ENCODE measurements around the gene ALDH2. TPM values are rescaled to one million over a fixed set of nuclear protein-coding genes. Genes with fewer than 3 reads are reported as not detected.

Gene ALDH2
- total RNA-seq, 2 experiments from 2014 or later = 0.27 to 0.35 TPM

- Mint-ChIP-seq H3K36me3 (ENCODE audit: low read depth) (no peaks in the 10 kb centered on the region), H3K27me3 (no peaks in the 10 kb centered on the region), H3K27ac (no peak overlapping the region), H3K4me3 (no peak overlapping the region), H3K4me1 (no peaks in the 10 kb centered on the region), H3K9me3 (no peaks in the 10 kb centered on the region)
- CTCF ChIA-PET = no interaction called here
- no peak for DNase-seq
- POLR2A ChIA-PET = no interaction called here
These were observed 14.4 kb downstream of the ALDH2 start for GRCh38 chr12:111781085-111781658.

- Mint-ChIP-seq H3K27ac (no peak overlapping the region), H3K27me3 (no peaks in the 10 kb centered on the region), H3K9me3 (no peaks in the 10 kb centered on the region), H3K36me3 (ENCODE audit: low read depth) (no peaks in the 10 kb centered on the region), H3K4me1 (no peaks in the 10 kb centered on the region), H3K4me3 (no peak overlapping the region)
- POLR2A ChIA-PET = no interaction called here
- CTCF ChIA-PET = interaction anchor here (0.6 kb wide), 1 partner anchor 32 kb away, joined by 3 read pairs; no protein-coding TSS in a partner anchor
- no peak for DNase-seq
These were observed 16.3 kb downstream of the ALDH2 start for GRCh38 chr12:111783046-111783445.

GRCh38 chr12:111784953-111785352 is 18.2 kb downstream of the ALDH2 start:
- Mint-ChIP-seq H3K36me3 (ENCODE audit: low read depth) (no peaks in the 10 kb centered on the region), H3K27ac (no peak overlapping the region), H3K4me1 (no peaks in the 10 kb centered on the region), H3K9me3 (no peaks in the 10 kb centered on the region), H3K27me3 (no peaks in the 10 kb centered on the region), H3K4me3 (no peak overlapping the region)
- ChIA-PET POLR2A (no interaction called here), CTCF (interaction anchor here (0.6 to 1.5 kb wide), 3 partner anchors 21 to 40 kb away, joined by 3 read pairs; no protein-coding TSS in a partner anchor)
- DNase-seq = no peak

GRCh38 chr12:111785651-111786050 is 18.9 kb downstream of the ALDH2 start:
- CTCF ChIA-PET = interaction anchor here (0.9 to 1.5 kb wide), 2 partner anchors 21 to 27 kb away, joined by 3 read pairs; no protein-coding TSS in a partner anchor
- POLR2A ChIA-PET = no interaction called here
- no peaks in the 10 kb centered on the region for H3K27me3 Mint-ChIP-seq
- no peaks in the 10 kb centered on the region for H3K4me1 Mint-ChIP-seq
- H3K36me3 Mint-ChIP-seq (ENCODE audit: low read depth) = no peaks in the 10 kb centered on the region
- no peak for DNase-seq
- H3K27ac Mint-ChIP-seq = no peak overlapping the region
- H3K4me3 Mint-ChIP-seq = no peak overlapping the region
- H3K9me3 Mint-ChIP-seq = no peaks in the 10 kb centered on the region

GRCh38 chr12:111788178-111788654 is 21.5 kb downstream of the ALDH2 start:
- H3K9me3 Mint-ChIP-seq = no peaks in the 10 kb centered on the region
- H3K36me3 Mint-ChIP-seq (ENCODE audit: low read depth) = no peaks in the 10 kb centered on the region
- no peaks in the 10 kb centered on the region for H3K4me1 Mint-ChIP-seq
- ChIA-PET POLR2A (no interaction called here), CTCF (no interaction called here)
- no peak overlapping the region for H3K27ac Mint-ChIP-seq
- H3K4me3 Mint-ChIP-seq = no peak overlapping the region
- H3K27me3 Mint-ChIP-seq = no peaks in the 10 kb centered on the region
- no peak for DNase-seq

- Mint-ChIP-seq H3K27me3 (no peaks in the 10 kb centered on the region), H3K9me3 (no peaks in the 10 kb centered on the region), H3K27ac (no peak overlapping the region), H3K36me3 (ENCODE audit: low read depth) (no peaks in the 10 kb centered on the region), H3K4me1 (no peaks in the 10 kb centered on the region), H3K4me3 (no peak overlapping the region)
- no peak for DNase-seq
- POLR2A ChIA-PET = no interaction called here
- CTCF ChIA-PET = interaction anchor here (0.7 to 1.5 kb wide), 3 partner anchors 8 to 23 kb away, joined by 3 to 4 read pairs (median 3); no protein-coding TSS in a partner anchor
These were observed 23.0 kb downstream of the ALDH2 start for GRCh38 chr12:111789779-111790178.

GRCh38 chr12:111791507-111791906 is 24.8 kb downstream of the ALDH2 start:
- POLR2A ChIA-PET = no interaction called here
- no peak overlapping the region for H3K27ac Mint-ChIP-seq
- CTCF ChIA-PET = interaction anchor here (0.5 to 1.1 kb wide), 3 partner anchors 153 to 274 kb away, joined by 3 to 5 read pairs (median 4); no protein-coding TSS in a partner anchor
- H3K9me3 Mint-ChIP-seq = no peaks in the 10 kb centered on the region
- no peaks in the 10 kb centered on the region for H3K27me3 Mint-ChIP-seq
- H3K36me3 Mint-ChIP-seq (ENCODE audit: low read depth) = no peaks in the 10 kb centered on the region
- DNase-seq = no peak
- H3K4me3 Mint-ChIP-seq = no peak overlapping the region
- H3K4me1 Mint-ChIP-seq = no peaks in the 10 kb centered on the region

- Mint-ChIP-seq H3K4me3 (no peak overlapping the region), H3K4me1 (no peaks in the 10 kb centered on the region), H3K9me3 (no peaks in the 10 kb centered on the region), H3K36me3 (ENCODE audit: low read depth) (no peaks in the 10 kb centered on the region), H3K27me3 (no peaks in the 10 kb centered on the region), H3K27ac (no peak overlapping the region)
- ChIA-PET POLR2A (no interaction called here), CTCF (interaction anchor here (0.5 to 0.8 kb wide), 2 partner anchors 153 to 273 kb away, joined by 3 to 4 read pairs; no protein-coding TSS in a partner anchor)
- no peak for DNase-seq
These were observed 25.6 kb downstream of the ALDH2 start for GRCh38 chr12:111792155-111792855.

GRCh38 chr12:111792856-111793235 is 26.1 kb downstream of the ALDH2 start:
- no peaks in the 10 kb centered on the region for H3K4me1 Mint-ChIP-seq
- no peaks in the 10 kb centered on the region for H3K36me3 Mint-ChIP-seq (ENCODE audit: low read depth)
- no peak overlapping the region for H3K4me3 Mint-ChIP-seq
- POLR2A ChIA-PET = no interaction called here
- H3K27ac Mint-ChIP-seq = no peak overlapping the region
- DNase-seq = no peak
- CTCF ChIA-PET = no interaction called here
- no peaks in the 10 kb centered on the region for H3K9me3 Mint-ChIP-seq
- no peaks in the 10 kb centered on the region for H3K27me3 Mint-ChIP-seq

- H3K27me3 Mint-ChIP-seq = no peaks in the 10 kb centered on the region
- H3K27ac Mint-ChIP-seq = no peak overlapping the region
- H3K36me3 Mint-ChIP-seq (ENCODE audit: low read depth) = no peaks in the 10 kb centered on the region
- no peaks in the 10 kb centered on the region for H3K4me1 Mint-ChIP-seq
- H3K9me3 Mint-ChIP-seq = no peaks in the 10 kb centered on the region
- ChIA-PET POLR2A (no interaction called here), CTCF (interaction anchor here (0.7 kb wide), 1 partner anchor 1145 kb away, joined by 3 read pairs; no protein-coding TSS in a partner anchor)
- no peak overlapping the region for H3K4me3 Mint-ChIP-seq
- no peak for DNase-seq
These were observed 31.4 kb downstream of the ALDH2 start for GRCh38 chr12:111798182-111798581.

GRCh38 chr12:111799758-111800157 is 33.0 kb downstream of the ALDH2 start:
- CTCF ChIA-PET = interaction anchor here (0.8 to 1.8 kb wide), 3 partner anchors 10 to 16 kb away, joined by 3 to 4 read pairs (median 4); no protein-coding TSS in a partner anchor
- no peaks in the 10 kb centered on the region for H3K4me1 Mint-ChIP-seq

GRCh38 chr12:111803038-111803626 is 36.4 kb downstream of the ALDH2 start:
- Mint-ChIP-seq H3K4me1 (no peaks in the 10 kb centered on the region), H3K9me3 (no peaks in the 10 kb centered on the region), H3K27me3 (no peaks in the 10 kb centered on the region), H3K27ac (no peak overlapping the region), H3K36me3 (ENCODE audit: low read depth) (no peaks in the 10 kb centered on the region), H3K4me3 (no peak overlapping the region)
- CTCF ChIA-PET = interaction anchor here (0.9 kb wide), 1 partner anchor 12 kb away, joined by 3 read pairs; no protein-coding TSS in a partner anchor
- POLR2A ChIA-PET = no interaction called here
- no peak for DNase-seq

More at GRCh38 chr12:111799758-111800157, 33.0 kb downstream of the ALDH2 start:
- POLR2A ChIA-PET = no interaction called here
- Mint-ChIP-seq H3K27me3 (no peaks in the 10 kb centered on the region), H3K9me3 (no peaks in the 10 kb centered on the region), H3K36me3 (ENCODE audit: low read depth) (no peaks in the 10 kb centered on the region), H3K4me3 (no peak overlapping the region), H3K27ac (no peak overlapping the region)
- DNase-seq = no peak

- POLR2A ChIA-PET = no interaction called here
- Mint-ChIP-seq H3K27ac (no peak overlapping the region), H3K36me3 (ENCODE audit: low read depth) (no peaks in the 10 kb centered on the region), H3K4me1 (no peaks in the 10 kb centered on the region), H3K9me3 (no peaks in the 10 kb centered on the region), H3K27me3 (no peaks in the 10 kb centered on the region), H3K4me3 (no peak overlapping the region)
- CTCF ChIA-PET = interaction anchor here (0.9 kb wide), 1 partner anchor 11 kb away, joined by 3 read pairs; no protein-coding TSS in a partner anchor
- DNase-seq = no peak
These were observed 37.1 kb downstream of the ALDH2 start for GRCh38 chr12:111803851-111804250.
